HEK293 (cell line): ENCODE data around the gene DHX8.
"Not testable (repeated sequence)": the region's sequence is repeated elsewhere in the genome, so short reads cannot be mapped to it uniquely, and the experiment has no call there.

Source experiments
- HOXA7 ChIP-seq: sonication (generic); formaldehyde crosslinking; IDR thresholded peaks from 2 replicates; pipeline ENCODE4 v1.8.1; 2022; ENCODE audit warnings: missing genetic modification reagents, borderline replicate concordance
- ZBTB21 ChIP-seq: fragments of 450-650 bp; formaldehyde crosslinking; IDR thresholded peaks from 2 replicates; pipeline ENCODE4 v1.5.1; 2017; ENCODE audit warnings: missing biosample characterization, missing genetic modification characterization
- ZNF211 ChIP-seq: fragments of 450-650 bp; formaldehyde crosslinking; IDR thresholded peaks from 2 replicates; pipeline ENCODE4 v1.5.1; 2016; ENCODE audit warnings: low read depth, missing biosample characterization, missing genetic modification characterization
- ZNF24 ChIP-seq: fragments of 450-650 bp; formaldehyde crosslinking; IDR thresholded peaks from 2 replicates; pipeline ENCODE4 v1.5.1; 2016; ENCODE audit warnings: missing biosample characterization, missing genetic modification characterization
- ZNF366 ChIP-seq: fragments of 450-650 bp; formaldehyde crosslinking; conservative IDR thresholded peaks from 2 replicates; pipeline ENCODE4 v1.5.1; 2016; ENCODE audit warnings: missing biosample characterization, missing genetic modification characterization
- TF ChIP-seq, protein P1 (sequence below): fragments of 450-650 bp; formaldehyde crosslinking; IDR thresholded peaks from 2 replicates; pipeline ENCODE4 v1.5.1; 2016; ENCODE audit warnings: missing biosample characterization, missing genetic modification characterization
- TF ChIP-seq, protein P2 (sequence below): fragments of 450-650 bp; formaldehyde crosslinking; IDR thresholded peaks from 2 replicates; pipeline ENCODE4 v1.5.1; 2016; ENCODE audit warnings: missing biosample characterization, missing genetic modification characterization
- TF ChIP-seq, protein P3 (sequence below): fragments of 450-650 bp; formaldehyde crosslinking; IDR thresholded peaks from 2 replicates; pipeline ENCODE4 v1.5.1; 2016; ENCODE audit warnings: missing biosample characterization, missing genetic modification characterization, low read depth
- TF ChIP-seq, protein P4 (sequence below): sonication (generic); formaldehyde crosslinking; IDR thresholded peaks from 2 replicates; pipeline ENCODE4 v1.8.1; 2022; ENCODE audit warnings: mild to moderate bottlenecking, moderate library complexity, missing genetic modification reagents
- TF ChIP-seq, protein P5 (sequence below): fragments of 450-650 bp; formaldehyde crosslinking; IDR thresholded peaks from 2 replicates; pipeline ENCODE4 v1.5.1; 2016; ENCODE audit warnings: missing biosample characterization, missing genetic modification characterization
- TF ChIP-seq, protein P6 (sequence below): fragments of 450-650 bp; formaldehyde crosslinking; IDR thresholded peaks from 2 replicates; pipeline ENCODE4 v1.5.1; 2016; ENCODE audit warnings: missing biosample characterization, missing genetic modification characterization

DNA sequence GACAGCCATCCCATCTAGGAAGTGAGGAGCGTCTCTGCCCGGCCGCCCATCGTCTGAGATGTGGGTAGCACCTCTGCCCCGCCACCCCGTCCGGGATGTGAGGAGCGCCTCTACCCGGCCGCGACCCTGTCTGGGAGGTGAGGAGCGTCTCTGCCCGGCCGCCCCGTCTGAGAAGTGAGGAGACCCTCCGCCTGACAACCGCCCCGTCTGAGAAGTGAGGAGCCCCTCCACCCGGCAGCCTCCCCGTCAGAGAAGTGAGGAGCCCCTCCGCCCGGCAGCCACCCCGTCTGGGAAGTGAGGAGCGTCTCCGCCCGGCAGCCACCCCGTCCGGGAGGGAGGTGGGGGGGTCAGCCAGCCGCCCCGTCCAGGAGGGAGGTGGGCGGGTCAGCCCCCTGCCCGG lies 32.0 kb upstream of the DHX8 start:
- TF ChIP-seq, protein P1, sequence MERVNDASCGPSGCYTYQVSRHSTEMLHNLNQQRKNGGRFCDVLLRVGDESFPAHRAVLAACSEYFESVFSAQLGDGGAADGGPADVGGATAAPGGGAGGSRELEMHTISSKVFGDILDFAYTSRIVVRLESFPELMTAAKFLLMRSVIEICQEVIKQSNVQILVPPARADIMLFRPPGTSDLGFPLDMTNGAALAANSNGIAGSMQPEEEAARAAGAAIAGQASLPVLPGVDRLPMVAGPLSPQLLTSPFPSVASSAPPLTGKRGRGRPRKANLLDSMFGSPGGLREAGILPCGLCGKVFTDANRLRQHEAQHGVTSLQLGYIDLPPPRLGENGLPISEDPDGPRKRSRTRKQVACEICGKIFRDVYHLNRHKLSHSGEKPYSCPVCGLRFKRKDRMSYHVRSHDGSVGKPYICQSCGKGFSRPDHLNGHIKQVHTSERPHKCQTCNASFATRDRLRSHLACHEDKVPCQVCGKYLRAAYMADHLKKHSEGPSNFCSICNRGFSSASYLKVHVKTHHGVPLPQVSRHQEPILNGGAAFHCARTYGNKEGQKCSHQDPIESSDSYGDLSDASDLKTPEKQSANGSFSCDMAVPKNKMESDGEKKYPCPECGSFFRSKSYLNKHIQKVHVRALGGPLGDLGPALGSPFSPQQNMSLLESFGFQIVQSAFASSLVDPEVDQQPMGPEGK (tag by site-specific recombination), result not testable (repeated sequence)
- TF ChIP-seq, protein P2, sequence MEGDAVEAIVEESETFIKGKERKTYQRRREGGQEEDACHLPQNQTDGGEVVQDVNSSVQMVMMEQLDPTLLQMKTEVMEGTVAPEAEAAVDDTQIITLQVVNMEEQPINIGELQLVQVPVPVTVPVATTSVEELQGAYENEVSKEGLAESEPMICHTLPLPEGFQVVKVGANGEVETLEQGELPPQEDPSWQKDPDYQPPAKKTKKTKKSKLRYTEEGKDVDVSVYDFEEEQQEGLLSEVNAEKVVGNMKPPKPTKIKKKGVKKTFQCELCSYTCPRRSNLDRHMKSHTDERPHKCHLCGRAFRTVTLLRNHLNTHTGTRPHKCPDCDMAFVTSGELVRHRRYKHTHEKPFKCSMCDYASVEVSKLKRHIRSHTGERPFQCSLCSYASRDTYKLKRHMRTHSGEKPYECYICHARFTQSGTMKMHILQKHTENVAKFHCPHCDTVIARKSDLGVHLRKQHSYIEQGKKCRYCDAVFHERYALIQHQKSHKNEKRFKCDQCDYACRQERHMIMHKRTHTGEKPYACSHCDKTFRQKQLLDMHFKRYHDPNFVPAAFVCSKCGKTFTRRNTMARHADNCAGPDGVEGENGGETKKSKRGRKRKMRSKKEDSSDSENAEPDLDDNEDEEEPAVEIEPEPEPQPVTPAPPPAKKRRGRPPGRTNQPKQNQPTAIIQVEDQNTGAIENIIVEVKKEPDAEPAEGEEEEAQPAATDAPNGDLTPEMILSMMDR (tag by site-specific recombination), result not testable (repeated sequence)
- TF ChIP-seq, protein P3, sequence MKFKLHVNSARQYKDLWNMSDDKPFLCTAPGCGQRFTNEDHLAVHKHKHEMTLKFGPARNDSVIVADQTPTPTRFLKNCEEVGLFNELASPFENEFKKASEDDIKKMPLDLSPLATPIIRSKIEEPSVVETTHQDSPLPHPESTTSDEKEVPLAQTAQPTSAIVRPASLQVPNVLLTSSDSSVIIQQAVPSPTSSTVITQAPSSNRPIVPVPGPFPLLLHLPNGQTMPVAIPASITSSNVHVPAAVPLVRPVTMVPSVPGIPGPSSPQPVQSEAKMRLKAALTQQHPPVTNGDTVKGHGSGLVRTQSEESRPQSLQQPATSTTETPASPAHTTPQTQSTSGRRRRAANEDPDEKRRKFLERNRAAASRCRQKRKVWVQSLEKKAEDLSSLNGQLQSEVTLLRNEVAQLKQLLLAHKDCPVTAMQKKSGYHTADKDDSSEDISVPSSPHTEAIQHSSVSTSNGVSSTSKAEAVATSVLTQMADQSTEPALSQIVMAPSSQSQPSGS (tag by site-specific recombination), result not testable (repeated sequence)
- TF ChIP-seq ZNF24 (tag by site-specific recombination); ZNF211 (tag by site-specific recombination); ZNF366 (tag by site-specific recombination); HOXA7 (CRISPR knock-in tag); ZBTB21 (tag by site-specific recombination): not testable (repeated sequence)
- TF ChIP-seq, protein P4, sequence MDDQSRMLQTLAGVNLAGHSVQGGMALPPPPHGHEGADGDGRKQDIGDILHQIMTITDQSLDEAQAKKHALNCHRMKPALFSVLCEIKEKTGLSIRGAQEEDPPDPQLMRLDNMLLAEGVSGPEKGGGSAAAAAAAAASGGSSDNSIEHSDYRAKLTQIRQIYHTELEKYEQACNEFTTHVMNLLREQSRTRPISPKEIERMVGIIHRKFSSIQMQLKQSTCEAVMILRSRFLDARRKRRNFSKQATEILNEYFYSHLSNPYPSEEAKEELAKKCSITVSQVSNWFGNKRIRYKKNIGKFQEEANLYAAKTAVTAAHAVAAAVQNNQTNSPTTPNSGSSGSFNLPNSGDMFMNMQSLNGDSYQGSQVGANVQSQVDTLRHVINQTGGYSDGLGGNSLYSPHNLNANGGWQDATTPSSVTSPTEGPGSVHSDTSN (CRISPR knock-in tag), result not testable (repeated sequence)
- TF ChIP-seq, protein P5, sequence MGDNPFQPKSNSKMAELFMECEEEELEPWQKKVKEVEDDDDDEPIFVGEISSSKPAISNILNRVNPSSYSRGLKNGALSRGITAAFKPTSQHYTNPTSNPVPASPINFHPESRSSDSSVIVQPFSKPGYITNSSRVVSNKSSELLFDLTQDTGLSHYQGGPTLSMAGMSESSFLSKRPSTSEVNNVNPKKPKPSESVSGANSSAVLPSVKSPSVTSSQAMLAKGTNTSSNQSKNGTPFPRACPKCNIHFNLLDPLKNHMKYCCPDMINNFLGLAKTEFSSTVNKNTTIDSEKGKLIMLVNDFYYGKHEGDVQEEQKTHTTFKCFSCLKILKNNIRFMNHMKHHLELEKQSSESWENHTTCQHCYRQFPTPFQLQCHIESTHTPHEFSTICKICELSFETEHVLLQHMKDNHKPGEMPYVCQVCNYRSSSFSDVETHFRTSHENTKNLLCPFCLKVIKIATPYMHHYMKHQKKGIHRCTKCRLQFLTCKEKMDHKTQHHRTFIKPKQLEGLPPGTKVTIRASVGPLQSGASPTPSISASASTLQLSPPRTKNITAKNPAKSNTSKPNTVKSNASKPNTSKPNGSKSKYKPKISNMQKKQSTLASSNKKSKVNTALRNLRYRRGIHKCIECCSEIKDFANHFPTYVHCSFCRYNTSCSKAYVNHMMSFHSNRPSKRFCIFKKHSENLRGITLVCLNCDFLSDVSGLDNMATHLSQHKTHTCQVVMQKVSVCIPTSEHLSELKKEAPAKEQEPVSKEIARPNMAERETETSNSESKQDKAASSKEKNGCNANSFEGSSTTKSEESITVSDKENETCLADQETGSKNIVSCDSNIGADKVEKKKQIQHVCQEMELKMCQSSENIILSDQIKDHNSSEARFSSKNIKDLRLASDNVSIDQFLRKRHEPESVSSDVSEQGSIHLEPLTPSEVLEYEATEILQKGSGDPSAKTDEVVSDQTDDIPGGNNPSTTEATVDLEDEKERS (tag by site-specific recombination), result not testable (repeated sequence)
- TF ChIP-seq, protein P6, sequence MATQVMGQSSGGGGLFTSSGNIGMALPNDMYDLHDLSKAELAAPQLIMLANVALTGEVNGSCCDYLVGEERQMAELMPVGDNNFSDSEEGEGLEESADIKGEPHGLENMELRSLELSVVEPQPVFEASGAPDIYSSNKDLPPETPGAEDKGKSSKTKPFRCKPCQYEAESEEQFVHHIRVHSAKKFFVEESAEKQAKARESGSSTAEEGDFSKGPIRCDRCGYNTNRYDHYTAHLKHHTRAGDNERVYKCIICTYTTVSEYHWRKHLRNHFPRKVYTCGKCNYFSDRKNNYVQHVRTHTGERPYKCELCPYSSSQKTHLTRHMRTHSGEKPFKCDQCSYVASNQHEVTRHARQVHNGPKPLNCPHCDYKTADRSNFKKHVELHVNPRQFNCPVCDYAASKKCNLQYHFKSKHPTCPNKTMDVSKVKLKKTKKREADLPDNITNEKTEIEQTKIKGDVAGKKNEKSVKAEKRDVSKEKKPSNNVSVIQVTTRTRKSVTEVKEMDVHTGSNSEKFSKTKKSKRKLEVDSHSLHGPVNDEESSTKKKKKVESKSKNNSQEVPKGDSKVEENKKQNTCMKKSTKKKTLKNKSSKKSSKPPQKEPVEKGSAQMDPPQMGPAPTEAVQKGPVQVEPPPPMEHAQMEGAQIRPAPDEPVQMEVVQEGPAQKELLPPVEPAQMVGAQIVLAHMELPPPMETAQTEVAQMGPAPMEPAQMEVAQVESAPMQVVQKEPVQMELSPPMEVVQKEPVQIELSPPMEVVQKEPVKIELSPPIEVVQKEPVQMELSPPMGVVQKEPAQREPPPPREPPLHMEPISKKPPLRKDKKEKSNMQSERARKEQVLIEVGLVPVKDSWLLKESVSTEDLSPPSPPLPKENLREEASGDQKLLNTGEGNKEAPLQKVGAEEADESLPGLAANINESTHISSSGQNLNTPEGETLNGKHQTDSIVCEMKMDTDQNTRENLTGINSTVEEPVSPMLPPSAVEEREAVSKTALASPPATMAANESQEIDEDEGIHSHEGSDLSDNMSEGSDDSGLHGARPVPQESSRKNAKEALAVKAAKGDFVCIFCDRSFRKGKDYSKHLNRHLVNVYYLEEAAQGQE (tag by site-specific recombination), result not testable (repeated sequence)
